Choroid plexus epithelial cell (primary cell): Measurements from ENCODE around the gene CORO7.
"Not testable (repeated sequence)": the region's sequence is repeated elsewhere in the genome, so short reads cannot be mapped to it uniquely, and the experiment has no call there.

Source experiments
- DNase-seq: peaks from one replicate; pipeline ENCODE4 v3.0.0-alpha.2; 2010; ENCODE audit warnings: low read depth
- H3K4me3 ChIP-seq: 2 replicates; pipeline ENCODE4 v1.5.1; 2011; ENCODE audit warnings: low read depth, mild to moderate bottlenecking, control low read depth, low read length, moderate library complexity
- CTCF ChIP-seq: conservative IDR thresholded peaks from 2 replicates; pipeline ENCODE4 v1.5.1; 2011; ENCODE audit warnings: low read depth, mild to moderate bottlenecking, control low read depth, inconsistent platforms, low read length, moderate library complexity

Gene CORO7

DNA sequence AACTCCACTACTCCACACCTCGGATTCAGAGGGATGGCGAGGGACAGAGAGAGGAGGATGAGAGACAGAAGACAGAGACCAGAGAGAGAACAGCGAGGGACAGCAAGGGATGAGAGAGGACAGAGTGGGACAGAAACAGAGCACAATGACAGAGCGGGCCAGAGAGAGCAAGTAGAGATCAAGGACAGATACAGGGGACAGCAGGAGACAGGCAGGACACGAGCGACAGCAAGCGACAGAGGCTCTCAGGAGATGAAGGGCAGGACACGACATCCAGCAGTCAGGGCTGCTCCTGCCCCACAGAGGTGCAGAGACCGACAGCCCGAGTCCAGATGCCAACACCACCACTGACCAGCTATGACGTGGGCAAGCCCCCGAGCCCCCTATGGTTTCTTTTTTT lies 14.9 kb downstream of the CORO7 start:
- no peak overlapping the region for H3K4me3 ChIP-seq
- DNase-seq = no peak
- no peak for TF ChIP-seq CTCF

GRCh38 chr16:4401094-4401501 lies 15.3 kb downstream of the CORO7 start:
- no peak overlapping the region for H3K4me3 ChIP-seq
- TF ChIP-seq CTCF = no peak
- no peak for DNase-seq

- H3K4me3 ChIP-seq = no peak overlapping the region
- DNase-seq = no peak
- no peak for TF ChIP-seq CTCF
These were observed 17.2 kb downstream of the CORO7 start for GRCh38 chr16:4399001-4399730.

DNA sequence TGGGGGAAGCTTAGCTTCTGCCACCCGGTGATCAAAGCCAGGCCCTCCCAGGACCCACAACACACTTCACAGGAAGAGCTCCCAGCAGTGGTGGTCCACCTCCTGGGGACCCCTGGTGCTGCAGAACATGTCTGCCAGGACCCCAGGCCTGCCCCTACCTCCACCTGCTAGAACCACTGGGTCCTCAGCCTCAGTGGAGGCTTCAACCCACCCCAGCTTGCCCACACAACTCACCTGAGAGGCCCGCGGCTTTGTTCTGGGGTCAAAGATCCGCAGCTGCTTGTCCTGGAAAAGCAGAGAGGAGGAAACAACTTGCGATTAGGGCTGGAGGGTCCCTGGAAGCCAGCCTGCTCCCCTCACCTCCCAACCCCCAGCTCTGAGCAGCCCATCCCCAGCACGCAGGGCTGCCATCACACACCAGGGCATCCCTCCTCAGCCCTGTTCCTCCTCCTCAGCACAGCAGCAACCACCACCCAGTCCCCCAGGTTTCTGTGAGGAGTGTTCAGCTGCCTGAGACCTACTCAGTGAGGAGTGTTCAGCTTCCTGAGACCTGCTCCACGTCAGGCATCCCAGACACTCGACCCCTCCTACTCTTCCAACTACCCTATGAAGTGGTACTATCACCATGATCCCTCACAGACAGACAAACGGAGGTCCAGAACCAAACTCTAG lies 21.2 kb downstream of the CORO7 start:
- H3K4me3 ChIP-seq = no peak overlapping the region
- no peak for TF ChIP-seq CTCF
- DNase-seq = no peak

GRCh38 chr16:4393850-4394249 lies 22.5 kb downstream of the CORO7 start:
- DNase-seq, H3K4me3 ChIP-seq: not testable (repeated sequence)

DNA sequence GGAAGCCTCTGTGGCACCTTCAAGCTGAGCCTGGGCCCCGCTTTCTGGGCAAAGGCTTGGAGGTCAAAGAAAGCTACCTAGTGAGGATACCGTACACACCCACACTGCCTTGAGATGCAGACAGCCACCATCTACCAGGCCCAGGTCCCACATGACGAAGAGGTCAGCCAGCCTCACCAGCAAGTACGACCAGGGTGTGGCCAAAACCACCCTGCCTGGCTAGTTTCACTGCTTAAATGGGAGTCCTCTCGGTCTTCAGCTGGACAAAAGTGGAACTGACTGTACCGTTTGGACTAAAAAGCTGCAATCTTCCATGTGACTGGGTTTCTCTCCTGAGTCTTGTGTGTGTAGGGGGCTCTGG lies 23.2 kb downstream of the CORO7 start:
- H3K4me3 ChIP-seq = no peak overlapping the region
- no peak for DNase-seq

More for the DNA sequence above, 23.2 kb downstream of the CORO7 start:
- TF ChIP-seq CTCF = no peak
